Renal cortex interstitium (tissue), 11 donors: ENCODE data around the gene FOXJ1. TPM values are rescaled to one million over a fixed set of nuclear protein-coding genes. Genes with fewer than 3 reads are reported as not detected.
A peak's percentile ranks its signal among the peaks of the same experiment; 100 is the strongest.

Experiments used
- DNase-seq, 11 donors: peaks; one replicate each; pipeline ENCODE4 v3.0.0-alpha.2; 2013; ENCODE audit warnings: low read depth in 9 of 11, low spot score in 4 of 11; ENCODE audit errors: extremely low read depth in 1 of 11
- polyA plus RNA-seq, 3 donors: library from polyadenylated mRNA; unstranded; fragments of 120-200 nt; gene quantifications; one replicate each; pipeline ENCODE4 v1.2.1, GENCODE V29; 2013; ENCODE audit not compliant: insufficient read length in 3 of 3

Gene FOXJ1
- polyA plus RNA-seq, 3 donors: 16.7 to 26.9 (median 23.6) TPM

DNA sequence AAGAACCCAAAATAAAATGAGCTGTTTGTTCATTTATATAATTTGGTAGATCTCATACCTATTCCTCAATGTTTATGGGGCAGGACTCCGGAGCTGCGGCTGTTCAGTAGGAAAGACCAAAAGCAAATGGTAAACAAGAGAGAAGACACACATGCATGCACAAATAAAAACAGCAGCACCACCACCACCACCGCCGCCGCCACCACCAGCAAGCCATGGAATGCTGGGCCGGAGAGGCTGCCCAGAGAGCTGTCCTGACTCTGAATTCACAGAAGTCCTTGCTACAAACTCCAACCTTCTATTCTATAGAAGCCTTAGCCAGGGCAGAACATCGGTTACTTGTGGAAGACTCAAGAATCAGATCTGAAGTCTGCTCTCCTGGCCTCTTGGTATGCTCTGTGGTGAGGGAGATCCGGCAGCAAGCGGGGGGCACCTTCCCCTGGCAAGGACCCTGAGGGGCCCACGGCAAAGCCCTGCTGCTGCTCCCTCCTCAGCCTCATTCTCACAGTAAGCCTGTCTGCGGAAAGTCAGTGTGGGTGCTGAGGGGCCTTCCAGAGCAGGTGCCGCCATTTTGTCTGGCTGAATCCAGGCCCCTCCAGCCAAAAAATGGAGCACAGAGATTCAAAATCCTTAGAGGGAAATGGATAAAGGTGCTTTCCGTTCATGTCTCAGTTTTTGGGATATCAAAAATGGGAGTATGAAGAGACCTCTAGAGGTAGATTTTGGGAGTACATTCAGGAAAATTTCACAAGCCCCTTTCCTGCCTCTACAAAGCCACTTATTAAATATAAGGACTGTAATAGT lies 6.4 kb upstream of the FOXJ1 start:
- no peak for DNase-seq

DNA sequence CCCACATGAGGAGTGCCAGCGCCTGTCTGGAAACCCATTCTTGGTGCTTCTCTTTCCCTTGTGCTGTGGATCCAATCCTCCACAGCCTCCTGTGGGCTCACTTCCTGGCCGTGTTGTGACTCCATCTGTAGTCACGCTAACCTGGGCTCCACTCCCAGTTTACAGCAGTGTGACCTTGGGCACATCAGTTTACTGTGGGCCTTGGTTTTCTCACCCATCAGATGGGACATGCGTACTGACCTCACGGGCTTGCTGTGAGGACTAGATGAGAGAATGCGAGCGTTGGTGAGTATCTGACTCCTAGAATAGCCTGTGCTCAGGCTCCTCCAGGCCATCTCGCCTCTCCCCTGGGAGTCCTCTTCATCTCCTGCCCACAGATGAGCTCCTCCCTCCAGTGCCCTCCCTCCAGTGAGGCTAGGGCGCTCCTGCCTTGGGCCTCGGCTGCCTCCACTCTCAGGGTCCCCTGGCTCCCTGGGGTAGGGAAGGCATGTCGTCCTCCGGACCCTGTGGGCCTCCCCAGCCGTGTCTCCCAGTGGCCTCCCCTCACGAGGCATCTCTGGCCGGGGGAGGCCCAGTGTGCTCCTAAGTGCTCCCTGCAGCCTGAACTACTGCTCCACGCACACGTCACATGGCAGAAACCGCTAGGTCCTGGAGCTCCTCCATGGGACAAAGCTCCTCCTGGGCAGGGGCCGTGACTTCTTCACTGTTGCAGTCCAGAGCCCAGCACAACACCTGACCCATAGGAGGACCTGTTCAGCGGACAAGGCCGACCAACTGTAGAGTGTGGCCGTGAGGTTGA lies 5.2 kb upstream of the FOXJ1 start:
- DNase-seq: no peak

DNA sequence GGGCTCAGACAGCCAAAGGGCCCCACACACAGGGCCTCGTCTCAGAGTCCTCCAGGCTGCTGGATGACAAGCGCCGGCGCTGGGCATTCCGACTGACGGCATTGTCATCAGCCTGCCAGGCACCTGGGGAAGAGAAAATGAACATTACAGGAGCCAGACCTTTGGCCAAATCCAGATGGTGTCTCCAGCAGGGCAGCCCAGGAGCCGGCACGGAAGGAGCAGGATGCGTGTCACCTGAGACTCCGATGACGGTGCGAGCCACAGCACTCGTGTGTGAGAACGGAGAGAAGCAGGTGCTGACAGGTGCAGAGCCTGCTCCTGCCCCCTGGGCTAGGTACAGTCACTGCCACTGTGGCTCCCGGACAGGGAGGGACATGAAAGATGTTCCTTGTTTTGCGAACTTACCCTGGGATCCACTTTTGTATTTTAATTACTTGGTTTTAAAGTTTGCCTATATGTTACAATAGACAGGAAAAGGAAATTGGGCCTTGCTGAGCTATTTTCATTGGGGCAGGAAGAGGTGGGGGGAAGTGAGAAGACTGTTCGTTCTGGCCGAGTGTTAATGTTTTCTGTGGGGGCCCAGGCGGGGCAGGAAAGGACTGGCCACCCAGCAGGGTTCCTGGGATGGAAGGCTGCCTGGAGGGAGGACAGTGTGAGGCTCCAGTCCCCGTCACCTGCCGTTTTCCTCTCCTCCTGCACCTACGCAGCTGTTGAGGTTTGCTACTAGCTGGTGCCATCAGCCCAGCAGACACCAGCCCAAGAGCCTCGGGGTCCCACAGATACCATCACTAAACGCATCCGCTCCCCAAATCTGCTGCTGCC lies 4.4 kb upstream of the FOXJ1 start:
- no peak for DNase-seq

DNA sequence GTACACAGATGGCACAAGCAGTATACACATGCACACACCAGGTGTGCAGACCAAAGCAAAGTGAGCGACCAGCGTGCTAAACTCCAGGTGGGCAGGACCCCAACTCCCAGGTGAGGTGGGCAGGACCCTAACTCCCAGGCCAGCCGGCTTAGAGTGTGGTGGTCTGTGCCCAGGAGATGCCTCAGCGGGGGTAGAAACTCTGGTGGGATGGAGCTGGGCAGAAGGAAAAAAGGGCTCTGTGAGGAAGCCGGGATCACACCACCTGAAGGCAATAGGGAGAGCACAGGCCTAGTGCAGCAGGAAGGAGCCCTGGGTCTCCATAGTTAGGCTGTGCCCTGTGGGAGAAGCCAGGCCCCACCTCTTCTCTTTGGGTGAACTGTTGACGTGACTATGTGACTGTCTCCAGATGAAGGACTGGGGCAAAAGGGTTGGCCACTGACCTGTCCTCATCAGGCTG lies 1.6 kb upstream of the FOXJ1 start:
- DNase-seq: no peak

DNA sequence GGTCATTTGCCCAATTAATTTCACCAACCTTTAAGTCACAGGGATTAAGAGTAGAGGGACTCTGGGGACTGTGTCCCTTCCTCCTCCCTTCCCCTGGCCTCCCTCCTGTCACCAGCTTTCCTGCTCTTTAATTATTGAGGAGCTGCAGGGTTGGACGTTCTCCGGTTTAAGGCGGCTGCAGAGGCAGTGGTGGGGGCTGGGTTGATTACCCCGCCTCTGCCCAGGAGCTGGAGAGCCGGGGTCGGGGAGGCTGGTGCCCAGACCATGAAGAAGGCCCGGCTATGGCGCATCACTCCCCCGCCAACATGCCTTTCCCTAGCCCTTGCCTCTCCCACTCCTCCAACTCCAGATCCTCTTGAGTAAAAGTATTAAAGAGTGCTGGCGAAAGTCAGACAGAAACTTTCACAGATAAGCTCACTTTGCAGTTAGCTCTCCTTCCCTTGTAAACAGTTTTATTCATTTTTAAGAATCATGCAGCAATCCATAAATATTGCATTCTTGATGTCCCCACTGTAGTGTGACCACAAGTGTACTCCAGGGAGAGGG lies 1.1 kb upstream of the FOXJ1 start:
- DNase-seq: peak in 1 of 11 donors; percentile 48

DNA sequence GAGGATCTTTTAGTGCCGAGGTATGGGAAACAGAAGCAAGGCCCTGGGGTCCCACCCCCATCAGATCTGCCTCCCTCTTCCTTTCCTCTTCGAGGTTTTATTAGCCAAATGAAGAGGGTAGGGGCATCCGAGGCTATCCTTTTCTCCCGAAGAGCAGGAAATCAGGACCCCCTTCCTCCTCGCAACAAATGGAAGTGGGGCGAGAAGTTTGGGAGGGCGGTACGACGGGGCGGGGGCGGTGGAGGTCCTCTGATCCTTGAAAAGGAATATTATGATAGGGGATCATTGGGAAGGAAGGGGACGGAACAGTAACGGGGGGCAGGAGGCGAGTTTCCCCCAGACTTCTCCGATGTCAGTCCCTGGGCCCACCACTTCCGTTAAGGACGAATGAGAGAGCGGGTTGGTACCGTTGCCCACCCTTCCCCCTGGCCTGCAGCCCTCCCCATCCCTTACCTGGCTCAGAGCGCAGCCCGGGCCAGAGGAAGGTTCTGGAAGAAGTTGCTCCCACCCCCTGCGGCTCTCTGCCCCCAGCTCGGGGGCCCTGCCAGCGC lies 309 bp downstream of the FOXJ1 start:
- DNase-seq: no peak

DNA sequence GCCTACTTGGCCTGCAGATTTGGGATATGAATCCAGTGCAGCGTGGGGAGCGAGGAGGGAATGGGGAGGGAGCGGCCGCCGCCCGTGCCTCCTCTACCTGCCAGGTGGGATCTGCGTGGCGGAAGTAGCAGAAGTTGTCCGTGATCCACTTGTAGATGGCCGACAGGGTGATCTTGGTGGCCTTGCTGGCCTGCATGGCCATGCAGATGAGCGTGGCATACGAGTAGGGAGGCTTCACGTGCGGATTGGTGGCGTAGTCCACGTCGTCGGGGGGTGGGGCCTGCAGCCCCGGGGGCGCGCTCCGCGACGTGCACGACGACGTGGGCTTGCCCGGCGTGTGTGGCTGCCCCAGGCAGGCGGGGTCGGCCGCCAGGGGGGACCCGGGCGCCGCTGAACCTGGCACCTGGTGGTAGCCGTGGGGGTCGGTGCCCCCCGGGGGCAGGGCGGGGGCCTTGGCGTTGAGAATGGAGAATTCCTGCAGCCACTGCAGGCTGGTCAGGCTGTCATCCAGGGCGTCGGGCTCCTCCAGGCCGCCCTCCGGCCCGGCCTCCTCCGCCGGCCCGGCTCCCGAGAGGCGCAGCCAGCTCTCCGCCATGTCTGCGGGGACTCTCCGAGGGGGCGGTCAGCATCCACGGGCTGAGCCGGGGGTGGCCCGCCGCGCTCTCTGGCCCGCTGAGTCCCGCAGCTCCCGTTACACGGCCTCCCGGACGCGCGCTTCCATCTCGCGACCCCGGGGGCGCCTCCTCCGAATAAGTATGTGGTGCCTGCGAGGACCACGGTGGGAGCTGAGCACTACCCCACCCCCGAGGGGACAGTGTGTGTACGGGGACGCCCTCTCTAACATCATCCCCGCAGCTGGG lies 1.0 kb downstream of the FOXJ1 start:
- no peak for DNase-seq

DNA sequence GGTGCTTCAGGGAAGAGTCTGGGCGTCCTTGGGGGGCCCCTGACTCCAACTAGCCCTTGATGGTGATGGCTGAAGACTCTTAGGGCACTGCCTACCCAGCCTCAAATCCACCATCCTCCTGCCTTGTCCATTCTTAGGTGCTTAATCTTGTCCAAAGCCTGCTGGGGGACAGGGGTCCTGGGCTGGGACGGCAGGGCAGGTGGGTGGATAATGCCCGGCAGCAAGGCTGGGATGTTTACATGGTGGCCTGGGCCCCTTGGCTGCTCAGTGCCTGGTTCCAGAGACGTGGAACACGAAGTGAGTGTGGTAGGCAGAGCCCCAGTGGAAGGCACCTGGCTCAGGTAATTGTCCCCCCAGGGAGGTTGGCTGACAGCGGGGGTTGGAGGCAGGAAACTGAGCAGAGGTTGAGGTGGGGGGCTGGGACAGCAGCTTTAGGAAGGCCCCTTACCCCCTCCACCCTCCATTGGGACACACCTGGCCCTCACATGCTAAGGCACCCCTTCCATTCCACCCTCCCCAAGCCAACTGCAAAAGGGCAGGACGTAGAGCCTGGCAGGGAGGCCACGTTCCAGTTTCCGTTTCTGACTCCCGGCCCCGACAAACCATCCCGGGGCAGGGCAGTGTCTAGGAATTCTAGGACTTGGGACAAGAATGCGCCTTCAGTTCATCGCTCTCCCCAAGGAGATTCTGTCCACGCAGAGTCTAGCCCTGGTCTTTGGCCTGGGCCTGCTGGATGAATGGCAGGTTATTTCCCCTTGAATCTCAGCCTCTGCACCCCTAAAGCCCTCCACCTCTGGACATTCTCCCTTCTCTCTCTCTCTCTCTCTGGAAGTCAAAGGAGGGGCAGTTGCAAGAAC lies 1.9 kb downstream of the FOXJ1 start:
- DNase-seq: no peak

DNA sequence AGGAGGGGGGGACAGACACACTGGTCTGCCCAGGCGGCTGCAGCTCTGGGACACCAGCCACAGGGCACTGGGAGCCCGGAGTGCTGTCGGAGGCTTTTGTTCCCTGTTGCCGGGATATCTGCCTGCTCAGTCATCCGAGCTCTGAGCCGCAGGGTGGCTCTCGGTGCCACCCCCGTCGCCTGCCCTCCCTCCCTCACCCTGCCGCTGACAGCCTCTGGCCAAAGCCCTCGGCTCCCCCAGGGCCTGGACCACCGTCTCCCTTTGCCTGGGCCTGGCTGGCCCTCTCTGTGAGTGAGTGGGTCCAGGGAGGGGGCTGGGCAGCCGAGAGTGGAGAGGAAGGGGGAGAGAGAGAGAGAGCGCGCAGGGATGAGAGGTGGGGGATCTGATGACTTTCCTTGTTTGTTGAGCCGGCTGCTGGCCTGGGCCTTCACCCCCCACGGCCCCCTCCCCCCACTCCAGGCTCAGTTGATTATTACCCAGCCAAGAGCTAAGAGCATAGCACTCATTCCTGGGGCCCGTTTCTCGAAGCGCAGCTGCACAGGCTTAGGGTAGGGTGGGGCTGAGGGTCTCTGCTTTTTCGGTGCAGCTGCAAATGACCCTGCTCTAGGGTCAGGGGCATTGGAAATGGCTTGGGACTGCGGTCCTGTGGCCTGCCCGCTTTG lies 2.7 kb downstream of the FOXJ1 start:
- DNase-seq: peak in 5 of 11 donors; percentile 63 to 87 (median 79)

DNA sequence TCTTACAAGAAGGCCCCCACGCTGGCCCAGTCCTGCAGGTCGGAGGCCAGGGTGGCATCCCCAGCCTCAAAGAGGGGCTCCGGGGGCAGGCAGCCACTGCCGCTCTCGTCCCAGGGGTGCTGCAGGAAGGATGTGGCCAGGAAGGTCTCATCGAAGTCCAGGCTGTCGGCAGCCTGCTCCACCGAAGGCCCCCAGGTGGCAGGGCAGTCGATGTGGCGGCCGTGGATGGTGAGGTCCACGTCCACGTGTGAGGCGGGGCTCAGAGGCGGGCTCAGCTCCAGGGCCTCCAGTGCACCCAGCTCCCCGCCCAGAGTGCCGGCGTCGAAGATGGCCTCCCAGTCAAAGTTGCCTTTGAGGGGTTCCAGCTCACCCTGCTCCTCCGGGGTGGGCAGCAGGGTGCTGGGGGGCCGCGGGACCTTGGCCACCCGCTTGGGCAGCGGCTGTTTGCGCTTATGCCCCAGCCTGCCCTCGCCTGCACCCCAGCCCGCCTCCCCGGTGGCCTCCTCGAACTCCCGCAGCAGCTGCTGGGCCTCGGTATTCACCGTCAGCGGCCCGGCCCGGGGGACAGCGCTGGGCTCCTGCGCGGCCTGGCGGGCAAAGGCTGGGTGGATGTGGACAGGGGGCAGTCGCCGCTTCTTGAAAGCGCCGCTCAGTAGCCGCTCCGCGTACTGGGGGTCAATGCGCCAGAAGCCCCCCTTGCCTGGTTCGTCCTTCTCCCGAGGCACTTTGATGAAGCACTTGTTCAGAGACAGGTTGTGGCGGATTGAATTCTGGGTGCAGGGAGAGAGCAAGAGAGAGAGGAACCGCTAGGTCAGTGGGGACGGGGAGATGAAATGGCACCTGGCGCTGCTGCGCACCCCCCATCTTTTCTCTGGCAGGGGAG lies 3.5 kb downstream of the FOXJ1 start:
- no peak for DNase-seq

DNA sequence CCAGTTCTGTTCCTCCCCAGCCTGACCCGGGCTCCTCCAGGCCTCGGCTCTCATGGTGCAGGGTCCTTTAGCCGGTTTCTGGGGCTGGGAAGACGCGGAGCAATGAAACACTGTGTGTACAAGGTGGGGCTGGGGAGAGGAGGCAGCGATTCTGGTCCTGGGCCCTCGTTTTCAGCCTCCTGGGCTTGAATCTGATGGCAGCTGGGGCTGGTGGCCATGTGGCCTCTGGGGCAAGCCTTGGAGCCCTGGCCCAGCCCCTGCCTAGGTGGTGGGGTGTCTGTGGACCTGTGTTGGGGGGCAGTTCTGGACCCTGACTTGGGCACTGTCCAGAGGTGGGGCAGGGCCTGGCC lies 4.1 kb downstream of the FOXJ1 start:
- no peak for DNase-seq

DNA sequence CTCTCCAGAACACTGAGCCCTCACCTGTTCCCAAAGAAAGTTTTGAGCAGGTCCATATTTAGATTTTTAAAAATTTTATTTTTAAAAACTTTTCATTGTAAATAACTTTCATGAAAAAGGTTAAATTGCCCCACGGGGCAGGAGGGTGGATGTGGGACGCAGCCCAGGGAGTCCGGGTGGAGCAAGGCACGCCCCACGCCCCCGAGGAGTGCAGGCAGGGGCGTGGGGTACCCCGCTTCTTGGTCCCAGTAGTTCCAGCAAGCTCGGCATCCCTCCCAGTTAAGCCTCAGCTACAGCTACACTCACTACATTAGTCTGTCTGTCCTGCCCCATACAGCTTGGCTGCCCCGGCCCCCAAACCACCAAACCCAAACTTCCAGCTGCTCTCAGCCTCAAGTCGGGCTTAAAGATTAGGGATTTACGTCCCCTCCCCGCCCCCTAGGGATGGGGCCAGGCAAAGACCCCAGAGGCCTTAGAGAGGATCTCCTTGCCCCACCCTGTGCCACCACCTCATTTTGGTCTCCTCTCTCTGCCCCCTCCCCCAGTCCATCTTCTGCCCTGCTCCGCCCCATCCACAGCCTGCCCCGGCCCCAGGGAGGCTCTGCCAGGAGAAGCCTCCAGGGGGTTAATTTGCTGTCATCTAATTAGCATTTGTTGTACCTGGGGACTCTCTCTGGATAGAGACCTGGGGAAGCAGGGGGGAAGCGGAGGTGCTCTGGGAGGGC lies 4.6 kb downstream of the FOXJ1 start:
- DNase-seq: no peak

DNA sequence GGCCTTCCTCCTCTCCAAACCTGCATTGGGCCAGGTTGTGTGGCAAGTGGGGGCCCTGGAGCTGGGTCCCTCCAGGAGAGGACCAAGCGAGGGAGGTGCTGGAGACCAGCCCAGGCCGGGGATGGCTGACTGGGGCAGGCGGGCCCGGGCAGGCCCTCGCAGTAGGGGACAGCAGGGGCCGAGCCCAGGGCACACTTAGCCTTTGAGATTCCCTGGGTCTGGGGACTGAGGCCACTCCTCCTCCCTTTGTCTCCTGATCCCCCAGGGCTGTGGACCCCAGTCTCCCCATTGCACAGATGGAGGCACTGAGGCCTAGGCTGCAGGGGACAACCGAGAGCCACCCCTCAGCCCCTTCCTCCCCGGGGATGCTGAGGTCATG lies 5.2 kb downstream of the FOXJ1 start:
- DNase-seq: no peak

DNA sequence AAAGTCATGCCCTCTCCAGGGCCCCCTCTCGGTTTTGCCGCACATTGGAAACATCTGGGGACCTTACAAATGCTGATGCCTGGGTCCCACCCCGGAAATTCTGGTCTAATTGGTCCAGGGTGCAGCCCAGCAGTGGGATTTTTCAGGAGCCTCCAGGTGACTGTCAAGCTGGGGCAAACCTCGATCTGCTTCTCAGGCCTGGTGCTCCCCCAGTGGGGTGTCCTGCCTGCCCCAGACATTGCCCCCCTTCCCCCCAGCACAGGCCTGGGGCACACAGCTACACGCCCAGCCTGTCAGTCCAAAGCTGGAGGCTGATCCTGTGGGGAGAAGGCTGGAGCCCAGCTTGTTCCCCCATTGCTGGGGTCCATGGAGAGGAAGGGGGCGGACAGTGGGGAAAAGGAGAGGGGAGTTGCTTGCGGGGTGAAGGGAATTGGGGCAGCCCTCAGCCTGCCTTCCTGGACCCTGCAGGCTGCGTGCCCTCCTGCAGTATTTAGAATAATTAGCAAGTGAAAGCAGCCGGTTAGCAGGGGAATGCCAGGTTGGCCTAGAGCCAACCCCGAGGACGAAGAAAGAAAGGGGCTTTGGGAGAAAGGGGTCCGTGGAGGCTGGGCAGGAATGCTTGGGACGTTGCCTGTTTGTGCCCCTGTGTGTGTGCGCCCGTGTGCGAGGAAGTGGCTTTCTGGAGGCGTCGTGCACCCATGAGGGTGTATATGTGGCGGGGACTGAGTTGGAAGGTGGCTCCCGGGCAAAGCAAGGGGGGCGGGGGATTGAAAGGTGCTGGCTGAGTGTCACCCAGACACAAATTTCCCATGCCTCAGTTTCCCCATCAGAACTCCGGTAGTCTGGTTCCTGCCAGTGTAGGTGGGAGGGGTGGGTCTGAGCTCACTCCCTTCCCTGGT lies 5.9 kb downstream of the FOXJ1 start:
- no peak for DNase-seq
